ENCODE data around the gene C7orf33. TPM values are rescaled to one million over a fixed set of nuclear protein-coding genes. Genes with fewer than 3 reads are reported as not detected.
A peak's percentile ranks its signal among the peaks of the same experiment; 100 is the strongest.
"Not testable (repeated sequence)": the region's sequence is repeated elsewhere in the genome, so short reads cannot be mapped to it uniquely, and the experiment has no call there.

The C7orf33 gene
- total and polyA plus RNA-seq, 2 of the 13 experiments (the other 11 are each of a cell fraction or from before 2014, with no cell fraction given) = not detected

GRCh38 chr7:148589640-148590039, 926 bp upstream of the C7orf33 start (continued):
- no peak for TF ChIP-seq REXO4 (CRISPR knock-in tag; IDR thresholded peaks at IDR 0.05; ENCODE audit: borderline replicate concordance)

- H3K27me3 ChIP-seq (ENCODE audit: control insufficient read depth in 1 of 2, insufficient read depth in 2 of 2, low read length in 2 of 2); BruUV-seq (replicated peaks); H4K20me1 ChIP-seq (ENCODE audit: insufficient read depth, low read length); H3K4me3 ChIP-seq (replicated peaks in 1 of 3; ENCODE audit: insufficient read depth in 1 of 3, low read depth in 2 of 3, low read length in 3 of 3); H3K9me3 ChIP-seq (ENCODE audit: low read length); intact Hi-C loops (cut with micrococcal nuclease; ENCODE audit: unreplicated experiment); ATAC-seq; CTCF ChIA-PET (ENCODE audit: low intra/inter-chr PET ratio, low total read pairs); DNase-seq (ENCODE audit: low spot score); H3K79me2 ChIP-seq (ENCODE audit: insufficient read depth, low read length); in situ Hi-C loops (cut with HindIII; ENCODE audit: extremely low pct_ligation_motif_present, low pct_unique_long_range_greater_than_20kb); H3K27ac ChIP-seq (ENCODE audit: extremely low read length, insufficient read depth, low read length); H2AFZ ChIP-seq (ENCODE audit: low read length); H3K4me2 ChIP-seq (ENCODE audit: low read depth, low read length); FAIRE-seq; POLR2A ChIA-PET; H3K4me1 ChIP-seq (ENCODE audit: insufficient read depth, low read length); H3K9ac ChIP-seq (ENCODE audit: insufficient read depth, low read depth, low read length); H3K36me3 ChIP-seq (replicated peaks in 1 of 2; ENCODE audit: control insufficient read depth in 1 of 2, insufficient read depth in 2 of 2, low read length in 2 of 2): not testable (repeated sequence)
- TF ChIP-seq ZNF431 (CRISPR knock-in tag; IDR thresholded peaks at IDR 0.05; ENCODE audit: borderline replicate concordance, low read depth) = 0 out of 2 replicates have a peak, but pooled peaks have one; percentile 42
- 39% methylated on average over 3 of the region's 3 CpGs for WGBS (ENCODE audit: low lambda C conversion rate)
These were observed 5.8 kb downstream of the C7orf33 start for GRCh38 chr7:148596354-148596753.

DNA sequence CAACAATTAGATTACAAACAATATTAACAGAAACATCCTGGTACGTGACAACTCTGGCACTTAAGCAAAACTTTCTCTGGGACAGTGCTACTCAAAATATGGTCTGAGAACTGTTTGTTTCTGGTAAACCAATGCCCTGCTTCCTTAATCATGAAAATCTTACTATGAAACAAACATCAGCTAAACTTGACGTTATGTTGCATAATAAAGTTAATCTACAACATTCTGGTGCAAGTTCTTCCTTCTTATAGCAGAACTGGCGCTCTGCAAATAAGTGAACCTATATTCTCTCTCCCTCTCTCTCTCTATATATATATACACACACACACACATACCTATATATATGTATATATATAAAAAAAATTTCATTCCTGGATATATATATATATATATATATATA, 7.8 kb downstream of the C7orf33 start:
- no peaks in the 10 kb centered on the region for H3K79me2 ChIP-seq (ENCODE audit: insufficient read depth, low read length)
- ATAC-seq = no peak
- no peak overlapping the region for H3K27ac ChIP-seq (ENCODE audit: extremely low read length, insufficient read depth, low read length)
- H3K9ac ChIP-seq (ENCODE audit: insufficient read depth, low read depth, low read length) = no peak overlapping the region
- H3K27me3 ChIP-seq (ENCODE audit: control insufficient read depth in 1 of 2, insufficient read depth in 2 of 2, low read length in 2 of 2) = no peaks in the 10 kb centered on the region
- no peaks in the 10 kb centered on the region for H3K4me1 ChIP-seq (ENCODE audit: insufficient read depth, low read length)
- no peaks in the 10 kb centered on the region for H4K20me1 ChIP-seq (ENCODE audit: insufficient read depth, low read length)
- H3K36me3 ChIP-seq (replicated peaks in 1 of 2; ENCODE audit: control insufficient read depth in 1 of 2, insufficient read depth in 2 of 2, low read length in 2 of 2) = no peaks in the 10 kb centered on the region
- intact Hi-C loops (cut with micrococcal nuclease; ENCODE audit: unreplicated experiment) (no loop called here), in situ Hi-C loops (cut with HindIII; ENCODE audit: extremely low pct_ligation_motif_present, low pct_unique_long_range_greater_than_20kb) (no loop called here)
- no peak for DNase-seq (ENCODE audit: low spot score)
- H3K4me2 ChIP-seq (ENCODE audit: low read depth, low read length) = no peak overlapping the region
- peaks cover 9% of the 10 kb centered on the region for H3K9me3 ChIP-seq (ENCODE audit: low read length)
- FAIRE-seq = no peak
- CTCF ChIA-PET (ENCODE audit: low intra/inter-chr PET ratio, low total read pairs) = no interaction called here
- POLR2A ChIA-PET = no interaction called here
- no TSS peak for BruUV-seq (replicated peaks)
- TF ChIP-seq ASH2L (IDR thresholded peaks at IDR 0.05; ENCODE audit: insufficient read length, low read depth, low read length) (no peak), ZNF253 (CRISPR knock-in tag; IDR thresholded peaks at IDR 0.05; ENCODE audit: borderline replicate concordance) (no peak), ZNF674 (CRISPR knock-in tag; IDR thresholded peaks at IDR 0.05; ENCODE audit: low read depth) (no peak)
- TF ChIP-seq, protein P1, sequence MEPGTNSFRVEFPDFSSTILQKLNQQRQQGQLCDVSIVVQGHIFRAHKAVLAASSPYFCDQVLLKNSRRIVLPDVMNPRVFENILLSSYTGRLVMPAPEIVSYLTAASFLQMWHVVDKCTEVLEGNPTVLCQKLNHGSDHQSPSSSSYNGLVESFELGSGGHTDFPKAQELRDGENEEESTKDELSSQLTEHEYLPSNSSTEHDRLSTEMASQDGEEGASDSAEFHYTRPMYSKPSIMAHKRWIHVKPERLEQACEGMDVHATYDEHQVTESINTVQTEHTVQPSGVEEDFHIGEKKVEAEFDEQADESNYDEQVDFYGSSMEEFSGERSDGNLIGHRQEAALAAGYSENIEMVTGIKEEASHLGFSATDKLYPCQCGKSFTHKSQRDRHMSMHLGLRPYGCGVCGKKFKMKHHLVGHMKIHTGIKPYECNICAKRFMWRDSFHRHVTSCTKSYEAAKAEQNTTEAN (CRISPR knock-in tag; conservative IDR thresholded peaks at IDR 0.05) = no peak
- WGBS (ENCODE audit: low lambda C conversion rate) = 26% methylated on average over 3 of the region's 3 CpGs
- H2AFZ ChIP-seq (ENCODE audit: low read length) = no peak overlapping the region
- no peak overlapping the region for H3K4me3 ChIP-seq (replicated peaks in 1 of 3; ENCODE audit: insufficient read depth in 1 of 3, low read depth in 2 of 3, low read length in 3 of 3)
